GM18858 (cell line): ENCODE measurements around the gene HABP2.

Experiments
- ATAC-seq: cut with Tn5 transposase; IDR thresholded peaks from one replicate; pipeline ENCODE4 v1.9.1; 2021; ENCODE audit not compliant: unreplicated experiment

HABP2 gene

GRCh38 chr10:113555751-113556150, 2.9 kb downstream of the HABP2 start:
- ATAC-seq = no peak

GRCh38 chr10:113557424-113557862, 4.6 kb downstream of the HABP2 start:
- ATAC-seq = no peak

- ATAC-seq = no peak
Observed at GRCh38 chr10:113557903-113558321, 5.1 kb downstream of the HABP2 start.

GRCh38 chr10:113560071-113560470, 7.2 kb downstream of the HABP2 start:
- no peak for ATAC-seq

- ATAC-seq = no peak
Observed at GRCh38 chr10:113561214-113561613, 8.4 kb downstream of the HABP2 start.

- ATAC-seq = no peak
Observed at GRCh38 chr10:113562069-113562468, 9.2 kb downstream of the HABP2 start.

- no peak for ATAC-seq
Observed at GRCh38 chr10:113562704-113563103, 9.9 kb downstream of the HABP2 start.

- ATAC-seq = peak; percentile 92
Observed at GRCh38 chr10:113563306-113564088, 10.6 kb downstream of the HABP2 start.

- ATAC-seq = no peak
Observed at GRCh38 chr10:113565364-113565763, 12.5 kb downstream of the HABP2 start.

- ATAC-seq = no peak
Observed at GRCh38 chr10:113566888-113567287, 14.0 kb downstream of the HABP2 start.

- ATAC-seq = no peak
Observed at GRCh38 chr10:113569576-113569975, 16.7 kb downstream of the HABP2 start.

GRCh38 chr10:113572520-113573290, 19.9 kb downstream of the HABP2 start:
- ATAC-seq = no peak

GRCh38 chr10:113573368-113573767, 20.5 kb downstream of the HABP2 start:
- no peak for ATAC-seq

GRCh38 chr10:113576852-113577251, 24.0 kb downstream of the HABP2 start:
- ATAC-seq = no peak

GRCh38 chr10:113578773-113579172, 25.9 kb downstream of the HABP2 start:
- ATAC-seq = no peak

- no peak for ATAC-seq
Observed at GRCh38 chr10:113581092-113581491, 28.2 kb downstream of the HABP2 start.

- no peak for ATAC-seq
Observed at GRCh38 chr10:113583571-113583970, 30.7 kb downstream of the HABP2 start.

GRCh38 chr10:113585949-113586348, 33.1 kb downstream of the HABP2 start:
- no peak for ATAC-seq

- no peak for ATAC-seq
Observed at GRCh38 chr10:113589201-113589770, 36.4 kb downstream of the HABP2 start.

GRCh38 chr10:113590581-113590980, 37.7 kb downstream of the HABP2 start:
- ATAC-seq = no peak

- no peak for ATAC-seq
Observed at GRCh38 chr10:113592380-113592779, 39.5 kb downstream of the HABP2 start.

GRCh38 chr10:113594652-113595051, 41.8 kb downstream of the HABP2 start:
- ATAC-seq = no peak
